GM19455 (cell line): ENCODE measurements around the gene ESR1.
"Not testable (repeated sequence)": the region's sequence is repeated elsewhere in the genome, so short reads cannot be mapped to it uniquely, and the experiment has no call there.

Experiments
- ATAC-seq: cut with Tn5 transposase; IDR thresholded peaks from one replicate; pipeline ENCODE4 v1.9.1; 2021; ENCODE audit not compliant: unreplicated experiment

The ESR1 gene

GRCh38 chr6:152050451-152051195, 243.1 kb downstream of the ESR1 start:
- no peak for ATAC-seq

GRCh38 chr6:152052061-152052460, 244.6 kb downstream of the ESR1 start:
- ATAC-seq: no peak

GRCh38 chr6:152053332-152053731, 245.8 kb downstream of the ESR1 start:
- ATAC-seq: no peak

GRCh38 chr6:152054441-152054840, 247.0 kb downstream of the ESR1 start:
- ATAC-seq: no peak

- ATAC-seq: no peak
Observed at GRCh38 chr6:152055517-152055916, 248.0 kb downstream of the ESR1 start.

- ATAC-seq: no peak
Observed at GRCh38 chr6:152057832-152058498, 250.5 kb downstream of the ESR1 start.

- ATAC-seq: no peak
Observed at GRCh38 chr6:152059909-152060308, 252.4 kb downstream of the ESR1 start.

GRCh38 chr6:152062476-152062875, 255.0 kb downstream of the ESR1 start:
- no peak for ATAC-seq

- no peak for ATAC-seq
Observed at GRCh38 chr6:152063170-152063921, 255.9 kb downstream of the ESR1 start.

- no peak for ATAC-seq
Observed at GRCh38 chr6:152068622-152069261, 261.3 kb downstream of the ESR1 start.

GRCh38 chr6:152070556-152070955, 263.1 kb downstream of the ESR1 start:
- ATAC-seq: no peak

- ATAC-seq: no peak
Observed at GRCh38 chr6:152071318-152071717, 263.8 kb downstream of the ESR1 start.

- no peak for ATAC-seq
Observed at GRCh38 chr6:152071843-152072242, 264.4 kb downstream of the ESR1 start.

GRCh38 chr6:152076242-152076641, 268.8 kb downstream of the ESR1 start:
- ATAC-seq: not testable (repeated sequence)

- no peak for ATAC-seq
Observed at GRCh38 chr6:152078001-152078400, 270.5 kb downstream of the ESR1 start.

- ATAC-seq: no peak
Observed at GRCh38 chr6:152078804-152079203, 271.3 kb downstream of the ESR1 start.

GRCh38 chr6:152085451-152085921, 278.0 kb downstream of the ESR1 start:
- no peak for ATAC-seq

GRCh38 chr6:152086223-152086873, 278.9 kb downstream of the ESR1 start:
- ATAC-seq: no peak

- no peak for ATAC-seq
Observed at GRCh38 chr6:152087096-152087495, 279.6 kb downstream of the ESR1 start.

GRCh38 chr6:152087701-152088100, 280.2 kb downstream of the ESR1 start:
- no peak for ATAC-seq

GRCh38 chr6:152089992-152090391, 282.5 kb downstream of the ESR1 start:
- no peak for ATAC-seq
